Spleen (tissue), 13 donors: Measurements from ENCODE around the gene NIPSNAP3A. TPM values are rescaled to one million over a fixed set of nuclear protein-coding genes. Genes with fewer than 3 reads are reported as not detected.
"Not testable (repeated sequence)": the region's sequence is repeated elsewhere in the genome, so short reads cannot be mapped to it uniquely, and the experiment has no call there.

Experiments used
- DNase-seq: peaks from one replicate; pipeline ENCODE4 v3.0.0-alpha.2; 2020
- H3K27ac ChIP-seq, 8 donors: fragments of 200-600 bp; sonication (generic) in 7 of 8; 1 replicate in 4 of 8; 2 replicates in 4 of 8; pipeline versions ENCODE4 v1.5.0 to v1.8.0; 2016 to 2021; ENCODE audit warnings: inconsistent platforms in 4 of 8, mild to moderate bottlenecking in 4 of 8, moderate library complexity in 1 of 8
- H3K27me3 ChIP-seq, 7 donors: fragments of 200-600 bp; sonication (generic) in 6 of 7; replicated peaks in 1 of 7; 1 replicate in 4 of 7; 2 replicates in 3 of 7; pipeline versions ENCODE4 v1.5.0 to v1.8.0; 2016 to 2021; ENCODE audit warnings: inconsistent platforms in 3 of 7, mild to moderate bottlenecking in 1 of 7
- H3K36me3 ChIP-seq, 6 donors: fragments of 200-600 bp; sonication (generic) in 5 of 6; 1 replicate in 4 of 6; 2 replicates in 2 of 6; pipeline versions ENCODE4 v1.5.0 to v1.8.0; 2016 to 2021; ENCODE audit warnings: inconsistent platforms in 2 of 6
- H3K4me1 ChIP-seq, 6 donors: fragments of 200-600 bp; sonication (generic) in 5 of 6; 1 replicate in 3 of 6; 2 replicates in 3 of 6; pipeline versions ENCODE4 v1.5.0 to v1.8.0; 2016 to 2021; ENCODE audit warnings: inconsistent platforms in 3 of 6
- H3K4me3 ChIP-seq, 8 donors: fragments of 200-600 bp; sonication (generic) in 7 of 8; 1 replicate in 4 of 8; 2 replicates in 4 of 8; pipeline versions ENCODE4 v1.5.0 to v1.8.0; 2016 to 2021; ENCODE audit warnings: inconsistent platforms in 4 of 8, mild to moderate bottlenecking in 4 of 8, moderate library complexity in 2 of 8
- H3K9me3 ChIP-seq, 8 donors: fragments of 200-600 bp; sonication (generic) in 7 of 8; 1 replicate in 4 of 8; 2 replicates in 4 of 8; pipeline versions ENCODE4 v1.5.0 to v1.8.0; 2016 to 2021; ENCODE audit warnings: inconsistent platforms in 4 of 8
- CTCF ChIP-seq, 11 experiments: fragments of 200-600 bp in 7 of 11; fragments of 450-650 bp in 4 of 11; sonication (generic) in 4 of 11; IDR thresholded peaks in 8 of 11; conservative IDR thresholded peaks in 3 of 11; 1 replicate in 7 of 11; 2 replicates in 4 of 11; pipeline versions ENCODE4 v1.4.0 to v1.8.0; 2016 to 2021; ENCODE audit warnings: antibody characterized with exemption in 11 of 11, inconsistent platforms in 4 of 11, mild to moderate bottlenecking in 1 of 11
- POLR2A ChIP-seq, 3 donors: fragments of 450-650 bp; IDR thresholded peaks; one replicate each; pipeline ENCODE4 v1.5.1; 2017; ENCODE audit warnings: antibody characterized with exemption in 3 of 3, mild to moderate bottlenecking in 1 of 3
- POLR2AphosphoS5 ChIP-seq, 3 donors: sonication (generic); formaldehyde crosslinking; IDR thresholded peaks; one replicate each; pipeline ENCODE4 v1.5.1; 2017; ENCODE audit warnings: antibody characterized with exemption in 3 of 3
- WGBS, 5 donors: extraction: QIAGEN DNeasy Blood & Tissue Kit in 3 of 5; methylation state at CpG; one replicate each; pipeline versions ENCODE4 v1.1.5 to v1.1.7; 2013 to 2018; 5-methylcytosine and 5-hydroxymethylcytosine counted together
- intact Hi-C: fragments of 100-400 bp; cut with DNase I; formaldehyde crosslinking; loops from one replicate; pipeline ENCODE4 v1.15.0; 2023; ENCODE audit warnings: low total_unique reads
- long read RNA-seq, 2 donors: transcript quantifications; one replicate each; lab custom pipeline, GENCODE V29; 2026
- polyA plus RNA-seq, 3 donors: library from polyadenylated mRNA; stranded (reverse); fragments of 200-250 nt; gene quantifications; one replicate each; pipeline ENCODE4 v1.2.1, GENCODE V29; 2013
- total RNA-seq, 7 donors: library from RNA; depleted of rRNA in 3 of 7; stranded (reverse); fragments of >200 nt in 3 of 7; fragmentation: NEBNext Ultra II Directional in 4 of 7; extraction: Animal tissue kit (Norgen Biotek cat#: 25700) in 4 of 7; gene quantifications; one replicate each; pipeline versions ENCODE4 v1.1.0 to v1.2.1, GENCODE V29; 2016 to 2021
- donor health status: healthy with polysubstance abuse.
- donor health status: DM: no; HTN: no; CAD: no; lungs with moderate emphysema.
- donor health status: DM: no; HTN: no; CAD: no.
- donor health status: Bipolar disorder and iron deficiency.
- donor health status: healthy.
- donor health status: DM: no; HTN: no; CAD: no.
- donor health status: DM: yes; HTN: yes; CAD: no.

NIPSNAP3A gene
- total RNA-seq (10 to 100 TPM; 20.8 to 28.5 (median 23.8) TPM), polyA plus RNA-seq (10 to 100 TPM; 17.2 to 27.9 (median 23.0) TPM)
- long read RNA-seq, donor 1, transcript NIPSNAP3A-201 (6 exons, 1,633 nt): major isoform, 28 of 61 reads
- long read RNA-seq, donor 1, partial matches to known transcripts: 33 of 61 reads
- long read RNA-seq, donor 1, other reads (novel, unspliced or antisense): 0 of 61 reads
- long read RNA-seq, donor 2, transcript NIPSNAP3A-201 (6 exons, 1,633 nt): major isoform, 25 of 55 reads
- long read RNA-seq, donor 2, partial matches to known transcripts: 30 of 55 reads
- long read RNA-seq, donor 2, other reads (novel, unspliced or antisense): 0 of 55 reads

GRCh38 chr9:104747565-104748358, at the start of gene NIPSNAP3A:
NIPSNAP3A (plus strand) TSS chr9:104747683; CDS start chr9:104747793, 110 bp downstream.
- 0 to 2% (median 0%) methylated on average over 11 to 71 of the region's 71 CpGs for WGBS, 5 donors
- intact Hi-C loops: no loop called here
- Histone ChIP-seq H3K9me3 (no peaks in the 10 kb centered on the region), H3K27ac (peak within 1 kb of the TSS; percentile 88 to 97 (median 96)), H3K4me3 (peak within 1 kb of the TSS; percentile 68 to 87 (median 79)), H3K27me3 (no peaks in the 10 kb centered on the region), H3K4me1 (peaks cover 11 to 46% (median 26%) of the 10 kb centered on the region in 6 donors), H3K36me3 (peaks cover 0 to 20% (median 10%) of the 10 kb centered on the region in 6 donors)
- DNase-seq: peak; percentile 97
- TF ChIP-seq CTCF (IDR thresholded peaks at IDR 0.05 in 8 of 11, conservative IDR thresholded peaks at IDR 0.05 in 3 of 11): peak in 1 of 11 experiments; percentile 18
- peak in 2 of 3 donors; percentile 16 to 28 for TF ChIP-seq POLR2A (IDR thresholded peaks at IDR 0.05)
- TF ChIP-seq POLR2AphosphoS5 (IDR thresholded peaks at IDR 0.05): peak; percentile 80 to 94 (median 86)

GRCh38 chr9:104700306-104700705, 47.2 kb upstream of the NIPSNAP3A start:
- WGBS, 5 donors: 93 to 98% (median 95%) methylated on average over 3 of the region's 3 CpGs
- Histone ChIP-seq H3K4me1 (no peaks in the 10 kb centered on the region), H3K36me3 (no peaks in the 10 kb centered on the region), H3K27ac (no peak overlapping the region), H3K4me3 (no peak overlapping the region), H3K27me3 (no peaks in the 10 kb centered on the region), H3K9me3 (peaks cover 0 to 5% (median under 1%) of the 10 kb centered on the region in 8 donors)
- no peak for DNase-seq
- TF ChIP-seq POLR2A (IDR thresholded peaks at IDR 0.05): no peak
- TF ChIP-seq CTCF (IDR thresholded peaks at IDR 0.05 in 8 of 11, conservative IDR thresholded peaks at IDR 0.05 in 3 of 11): no peak
- no peak for TF ChIP-seq POLR2AphosphoS5 (IDR thresholded peaks at IDR 0.05)
- intact Hi-C loops: no loop called here

DNA sequence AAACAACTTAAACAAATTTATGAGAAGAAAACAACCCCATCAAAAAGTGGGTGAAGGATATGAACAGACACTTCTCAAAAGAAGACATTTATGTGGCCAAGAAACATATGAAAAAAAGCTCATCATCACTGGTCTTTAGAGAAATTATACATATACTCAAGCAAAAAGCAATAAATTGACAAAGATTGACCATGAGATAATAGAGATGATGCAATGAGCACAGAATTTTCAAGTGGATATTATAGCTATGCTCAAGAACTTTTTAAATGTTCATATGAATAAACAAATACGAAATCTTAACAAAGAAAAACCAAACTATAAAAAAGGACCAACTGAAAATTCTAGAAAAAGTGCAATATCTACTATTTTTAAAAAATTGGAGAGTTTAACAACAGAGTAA, 38.7 kb upstream of the NIPSNAP3A start:
- intact Hi-C loops, H3K27me3 ChIP-seq, H3K4me3 ChIP-seq, H3K4me1 ChIP-seq, DNase-seq, H3K27ac ChIP-seq, H3K36me3 ChIP-seq: not testable (repeated sequence)
- peaks cover 0 to 21% (median 3%) of the 10 kb centered on the region in 8 donors for H3K9me3 ChIP-seq
- WGBS, 5 donors: 40 to 71% (median 49%) methylated on average over 1 of the region's 1 CpG

GRCh38 chr9:104711604-104712003, 35.9 kb upstream of the NIPSNAP3A start:
- TF ChIP-seq CTCF (IDR thresholded peaks at IDR 0.05 in 8 of 11, conservative IDR thresholded peaks at IDR 0.05 in 3 of 11) (no peak), POLR2AphosphoS5 (IDR thresholded peaks at IDR 0.05) (no peak), POLR2A (IDR thresholded peaks at IDR 0.05) (no peak)
- intact Hi-C loops: no loop called here
- DNase-seq: no peak
- WGBS, 5 donors: 75 to 92% (median 85%) methylated on average over 4 of the region's 4 CpGs
- no peak overlapping the region for H3K4me3 ChIP-seq
- H3K27ac ChIP-seq: no peak overlapping the region
- H3K9me3 ChIP-seq: peaks cover 0 to 11% (median 0%) of the 10 kb centered on the region in 8 donors
- H3K36me3 ChIP-seq: no peaks in the 10 kb centered on the region
- no peaks in the 10 kb centered on the region for H3K27me3 ChIP-seq
- H3K4me1 ChIP-seq: no peaks in the 10 kb centered on the region
